Lower leg skin (tissue), 4 donors: ENCODE measurements around the gene RPS6KA4. TPM values are rescaled to one million over a fixed set of nuclear protein-coding genes. Genes with fewer than 3 reads are reported as not detected.

Experiments used
- DNase-seq, 2 donors: peaks; one replicate each; pipeline ENCODE4 v3.0.0-alpha.2; 2019; ENCODE audit warnings: low spot score in 2 of 2
- H3K4me3 ChIP-seq: fragments of 200-600 bp; sonication (generic); 2 replicates; pipeline ENCODE4 v1.5.1; 2017; ENCODE audit warnings: mild to moderate bottlenecking, low read depth; ENCODE audit not compliant: poor library complexity, severe bottlenecking
- POLR2A ChIP-seq, 2 donors: fragments of 450-650 bp; IDR thresholded peaks; one replicate each; pipeline ENCODE4 v1.6.1; 2016 to 2017; ENCODE audit warnings: antibody characterized with exemption in 2 of 2, mild to moderate bottlenecking in 1 of 2, moderate library complexity in 1 of 2
- WGBS, 2 donors: methylation state at CpG; one replicate each; pipeline ENCODE4 v1.1.5; 2018; 5-methylcytosine and 5-hydroxymethylcytosine counted together
- intact Hi-C: fragments of 100-400 bp; cut with DNase I; formaldehyde crosslinking; loops from one replicate; pipeline ENCODE4 v1.15.0; 2023; ENCODE audit warnings: low total_unique reads
- total RNA-seq, 4 donors: library from RNA; depleted of rRNA; stranded (reverse); fragments of >200 nt; gene quantifications; one replicate each; pipeline ENCODE4 v1.1.0, GENCODE V29; 2016
- TF ChIP-seq, protein P1 (sequence below), 3 donors: fragments of 450-650 bp; IDR thresholded peaks; one replicate each; pipeline ENCODE4 v1.5.1; 2016; ENCODE audit warnings: antibody characterized with exemption in 3 of 3, mild to moderate bottlenecking in 3 of 3, moderate library complexity in 2 of 3

RPS6KA4 gene
- total RNA-seq, 4 donors from 2014 or later: 39.4 to 77.4 (median 49.2) TPM

DNA sequence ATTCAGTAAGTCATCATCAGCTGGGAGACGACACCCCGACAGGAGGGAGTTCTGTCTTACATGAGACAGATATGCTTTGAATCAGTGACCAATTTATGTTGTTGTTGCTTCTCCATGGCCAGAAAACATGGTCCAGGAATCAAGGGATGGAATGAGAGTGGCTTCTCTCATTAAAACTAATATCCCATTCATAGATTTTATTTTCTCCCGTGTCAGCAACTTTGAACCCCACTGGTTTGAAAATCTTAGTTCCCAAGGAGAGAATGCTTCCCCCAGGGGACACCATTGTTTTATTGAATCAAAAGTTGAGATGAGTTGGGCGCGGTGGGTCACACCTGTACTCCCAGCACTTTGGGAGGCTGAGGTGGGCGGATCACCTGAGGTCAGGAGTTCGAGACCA lies 42.8 kb downstream of the RPS6KA4 start:
- no peak for DNase-seq
- H3K4me3 ChIP-seq: no peak overlapping the region
- 92 to 97% methylated on average over 7 of the region's 7 CpGs for WGBS, 2 donors
- intact Hi-C loops: no loop called here
- no peak for TF ChIP-seq POLR2A (IDR thresholded peaks at IDR 0.05)
- TF ChIP-seq, protein P1, sequence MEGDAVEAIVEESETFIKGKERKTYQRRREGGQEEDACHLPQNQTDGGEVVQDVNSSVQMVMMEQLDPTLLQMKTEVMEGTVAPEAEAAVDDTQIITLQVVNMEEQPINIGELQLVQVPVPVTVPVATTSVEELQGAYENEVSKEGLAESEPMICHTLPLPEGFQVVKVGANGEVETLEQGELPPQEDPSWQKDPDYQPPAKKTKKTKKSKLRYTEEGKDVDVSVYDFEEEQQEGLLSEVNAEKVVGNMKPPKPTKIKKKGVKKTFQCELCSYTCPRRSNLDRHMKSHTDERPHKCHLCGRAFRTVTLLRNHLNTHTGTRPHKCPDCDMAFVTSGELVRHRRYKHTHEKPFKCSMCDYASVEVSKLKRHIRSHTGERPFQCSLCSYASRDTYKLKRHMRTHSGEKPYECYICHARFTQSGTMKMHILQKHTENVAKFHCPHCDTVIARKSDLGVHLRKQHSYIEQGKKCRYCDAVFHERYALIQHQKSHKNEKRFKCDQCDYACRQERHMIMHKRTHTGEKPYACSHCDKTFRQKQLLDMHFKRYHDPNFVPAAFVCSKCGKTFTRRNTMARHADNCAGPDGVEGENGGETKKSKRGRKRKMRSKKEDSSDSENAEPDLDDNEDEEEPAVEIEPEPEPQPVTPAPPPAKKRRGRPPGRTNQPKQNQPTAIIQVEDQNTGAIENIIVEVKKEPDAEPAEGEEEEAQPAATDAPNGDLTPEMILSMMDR (IDR thresholded peaks at IDR 0.05): no peak

DNA sequence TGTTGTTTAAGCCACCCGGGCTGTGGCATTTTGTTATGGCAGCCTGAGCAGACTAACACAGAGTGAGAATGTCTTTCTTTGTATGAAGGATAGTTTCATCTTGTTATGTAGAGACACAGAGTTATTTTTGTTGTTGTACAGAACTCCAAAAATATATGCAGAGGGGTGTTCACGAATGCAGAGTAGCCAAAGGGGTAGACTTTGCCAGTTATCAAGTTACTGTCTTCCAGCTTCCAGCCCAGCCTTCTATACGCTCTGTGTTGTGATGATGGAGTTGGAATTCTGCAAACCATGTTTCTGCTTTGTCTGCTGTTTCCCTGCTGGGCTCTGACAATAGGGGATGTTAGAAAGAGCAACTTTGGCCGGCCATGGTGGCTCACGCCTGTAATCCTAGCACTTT lies 44.1 kb downstream of the RPS6KA4 start:
- H3K4me3 ChIP-seq: no peak overlapping the region
- 80 to 82% methylated on average over 5 of the region's 5 CpGs for whole genome bisulfite sequencing, 2 donors
- intact Hi-C loops: no loop called here
- TF ChIP-seq POLR2A (IDR thresholded peaks at IDR 0.05): no peak
- TF ChIP-seq, protein P1 (IDR thresholded peaks at IDR 0.05): no peak
- no peak for DNase-seq

DNA sequence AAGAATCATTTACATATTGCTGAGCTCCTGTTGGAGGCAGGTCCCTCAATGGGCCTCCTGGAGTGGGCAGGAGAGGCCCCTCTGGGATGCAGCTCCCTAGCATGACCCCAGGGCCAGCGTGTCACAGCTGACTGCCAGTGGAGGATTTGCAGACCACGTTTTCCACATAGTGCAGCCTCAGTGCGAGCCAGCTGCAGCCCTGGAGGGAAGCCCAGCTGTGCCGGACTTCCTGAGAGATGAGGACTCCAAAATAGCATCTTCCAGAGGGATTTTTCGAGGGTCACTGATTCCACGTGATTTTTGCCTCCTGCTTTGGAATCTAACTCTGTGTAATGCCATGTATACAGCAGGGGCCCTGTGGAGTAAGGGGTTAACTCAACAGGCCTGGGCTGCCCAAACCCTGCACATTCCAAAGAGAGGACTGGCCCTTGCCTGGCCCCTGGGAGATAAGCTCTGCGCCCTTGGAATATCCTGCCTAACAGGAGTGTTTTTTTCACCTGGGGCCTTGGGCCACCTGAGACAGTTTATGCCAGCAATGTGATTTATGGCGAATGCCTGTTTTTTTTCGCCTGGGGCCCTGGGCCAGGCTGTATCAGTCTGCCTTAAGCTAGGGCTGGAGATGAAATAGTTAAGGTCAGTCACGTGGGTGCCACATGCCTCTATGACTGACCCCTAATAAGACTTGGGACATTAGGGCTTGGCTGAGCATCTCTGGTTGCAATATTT lies 47.4 kb downstream of the RPS6KA4 start:
- H3K4me3 ChIP-seq: no peak overlapping the region
- no peak for TF ChIP-seq POLR2A (IDR thresholded peaks at IDR 0.05)
- TF ChIP-seq, protein P1 (IDR thresholded peaks at IDR 0.05): no peak
- DNase-seq: no peak
- WGBS, 2 donors: 46 to 49% methylated on average over 9 to 10 of the region's 10 CpGs
- intact Hi-C loops: no loop called here

DNA sequence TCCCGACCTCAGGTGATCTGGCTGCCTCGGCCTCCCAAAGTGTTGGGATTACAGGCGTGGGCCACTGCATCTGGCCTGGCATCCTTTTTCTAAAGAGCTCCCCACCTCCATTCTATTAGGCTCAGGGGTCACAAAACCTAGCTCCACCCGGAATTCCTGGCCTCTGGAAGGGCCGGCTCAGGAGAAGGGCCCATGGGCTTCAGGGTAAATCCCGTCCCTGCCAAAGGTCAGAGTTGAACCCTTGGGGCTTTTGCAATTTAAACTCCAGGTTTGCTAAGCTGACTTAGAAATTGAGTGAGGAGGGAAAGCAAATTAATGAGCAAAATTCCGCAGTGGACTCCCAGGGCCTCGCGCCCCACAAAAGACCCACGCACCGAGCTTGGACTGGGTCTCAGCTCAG lies 48.3 kb downstream of the RPS6KA4 start:
- TF ChIP-seq, protein P1 (IDR thresholded peaks at IDR 0.05): no peak
- no peak for TF ChIP-seq POLR2A (IDR thresholded peaks at IDR 0.05)
- no peak for DNase-seq
- intact Hi-C loops: no loop called here
- no peak overlapping the region for H3K4me3 ChIP-seq
- 83 to 85% methylated on average over 9 to 11 of the region's 11 CpGs for WGBS, 2 donors

DNA sequence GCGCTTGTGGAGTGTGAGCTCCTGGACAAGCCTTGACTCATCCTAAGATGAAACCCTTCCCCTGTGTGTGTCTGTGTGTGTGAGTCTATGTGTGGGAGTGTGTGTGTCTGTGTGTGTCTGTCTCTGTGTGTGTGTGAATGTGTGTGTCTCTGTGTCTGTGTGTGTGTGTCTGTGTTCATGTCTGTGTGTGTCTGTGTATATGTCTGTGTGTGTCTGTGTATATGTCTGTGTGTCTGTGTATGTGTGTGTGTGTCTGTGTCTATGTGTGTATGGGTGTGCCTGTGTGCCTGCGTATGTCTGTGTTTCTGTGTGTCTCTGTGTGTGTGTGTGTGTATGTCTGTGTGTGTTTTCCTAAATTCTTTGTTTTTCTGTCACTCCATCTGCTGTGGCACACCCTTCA lies 48.7 kb downstream of the RPS6KA4 start:
- TF ChIP-seq, protein P1 (IDR thresholded peaks at IDR 0.05): no peak
- no peak for TF ChIP-seq POLR2A (IDR thresholded peaks at IDR 0.05)
- no peak overlapping the region for H3K4me3 ChIP-seq
- intact Hi-C loops: no loop called here
- WGBS, 2 donors: 94 to 95% methylated on average over 2 of the region's 2 CpGs
- no peak for DNase-seq

DNA sequence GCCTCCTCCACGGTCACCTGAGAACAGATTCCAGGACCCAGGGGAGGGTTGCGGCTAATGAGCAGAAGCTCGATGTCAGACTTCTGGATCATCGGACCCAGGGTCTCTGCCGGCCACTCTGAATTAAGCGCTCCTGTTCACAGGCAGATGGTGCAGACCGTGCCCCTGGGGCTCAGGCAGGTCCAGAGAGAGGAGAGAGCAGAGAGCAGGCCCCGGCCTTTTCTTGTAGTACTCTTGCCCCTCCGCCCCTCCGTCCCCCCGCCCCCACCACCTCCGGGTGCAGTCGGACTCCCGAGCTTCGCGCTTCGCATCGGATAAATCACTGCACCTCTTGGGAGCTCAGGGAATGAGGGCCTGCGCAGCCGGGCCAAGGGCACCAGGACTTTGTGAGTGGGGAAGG lies 50.3 kb downstream of the RPS6KA4 start:
- no peak for DNase-seq
- TF ChIP-seq POLR2A (IDR thresholded peaks at IDR 0.05): no peak
- TF ChIP-seq, protein P1 (IDR thresholded peaks at IDR 0.05): no peak
- H3K4me3 ChIP-seq: no peak overlapping the region
- intact Hi-C loops: no loop called here
- WGBS, 2 donors: 71 to 80% methylated on average over 17 to 20 of the region's 20 CpGs
